H1 (cell line): Measurements from ENCODE around the gene CMPK2. TPM values are rescaled to one million over a fixed set of nuclear protein-coding genes. Genes with fewer than 3 reads are reported as not detected.

Experiments
- CTCF ChIA-PET: fragments of 300-600 bp; sonication (Branson Sonifier 250); formaldehyde crosslinking; loops from one replicate; lab custom pipeline; 2021; ENCODE audit not compliant: partially characterized antibody; lab: Charles Lee
- POLR2A ChIA-PET: fragments of 300-600 bp; sonication (Branson Sonifier 250); formaldehyde crosslinking; loops from one replicate; lab custom pipeline; 2021; ENCODE audit warnings: inconsistent platforms; ENCODE audit not compliant: partially characterized antibody; lab: Charles Lee
- DNase-seq, 2 experiments: peaks; one replicate each; pipeline versions ENCODE4 v3.0.0 to v3.0.0-alpha.2; 2010 to 2022; ENCODE audit warnings: low spot score in 2 of 2, low read depth in 1 of 2, mixed read lengths in 1 of 2
- FAIRE-seq: peaks from 2 replicates; lab custom pipeline; 2011; peaks lifted over from hg19 to GRCh38; lab: Jason Lieb, UNC
- H2AFZ ChIP-seq: 2 replicates; pipeline ENCODE4 v1.8.1; 2012; ENCODE audit warnings: low read length, inconsistent platforms
- H2AK5ac ChIP-seq: 2 replicates; pipeline ENCODE4 v1.6.1; 2013; ENCODE audit warnings: low read depth, low read length
- H2BK120ac ChIP-seq: replicated peaks from 2 replicates; pipeline ENCODE3; 2013; ENCODE audit warnings: low read depth, low read length, inconsistent platforms
- H2BK12ac ChIP-seq: 2 replicates; pipeline ENCODE4 v1.6.1; 2013; ENCODE audit warnings: low read depth, low read length
- H2BK15ac ChIP-seq: 2 replicates; pipeline ENCODE4 v1.6.1; 2013; ENCODE audit warnings: low read length
- H2BK20ac ChIP-seq: 2 replicates; pipeline ENCODE4 v1.6.1; 2013; ENCODE audit warnings: low read length
- H2BK5ac ChIP-seq: 2 replicates; pipeline ENCODE4 v1.6.1; 2013; ENCODE audit warnings: low read depth, low read length
- H3K14ac ChIP-seq: 2 replicates; pipeline ENCODE4 v1.6.1; 2013; ENCODE audit warnings: inconsistent platforms; ENCODE audit not compliant: insufficient read length
- H3K18ac ChIP-seq: 2 replicates; pipeline ENCODE4 v1.6.1; 2013; ENCODE audit warnings: low read length; ENCODE audit errors: extremely low read depth
- H3K23ac ChIP-seq: 2 replicates; pipeline ENCODE4 v1.6.1; 2013; ENCODE audit warnings: inconsistent platforms; ENCODE audit not compliant: insufficient read length
- H3K23me2 ChIP-seq: 2 replicates; pipeline ENCODE4 v1.6.1; 2013; ENCODE audit warnings: low read depth, low read length
- H3K27ac ChIP-seq: 2 replicates; pipeline ENCODE4 v1.6.1; 2011; ENCODE audit warnings: low read depth, low read length, inconsistent platforms
- H3K27me3 ChIP-seq, 4 experiments: replicated peaks in 1 of 4; 1 replicate in 1 of 4; 2 replicates in 3 of 4; pipeline versions ENCODE4 v1.6.1 to v1.8.1; 2011 to 2013; ENCODE audit warnings: low read length in 3 of 4, mild to moderate bottlenecking in 3 of 4, inconsistent platforms in 2 of 4, mixed read lengths in 2 of 4, moderate library complexity in 1 of 4; ENCODE audit not compliant: control insufficient read depth in 3 of 4, insufficient read depth in 3 of 4; ENCODE audit errors: extremely low read depth in 1 of 4
- H3K36me3 ChIP-seq, 4 experiments: 2 replicates each; pipeline versions ENCODE4 v1.6.1 to v1.8.1; 2011 to 2013; ENCODE audit warnings: mild to moderate bottlenecking in 4 of 4, low read length in 3 of 4, moderate library complexity in 2 of 4, control low read depth in 1 of 4, inconsistent platforms in 1 of 4; ENCODE audit not compliant: insufficient read depth in 4 of 4, control insufficient read depth in 2 of 4
- H3K4ac ChIP-seq: replicated peaks from 2 replicates; pipeline ENCODE3; 2013; ENCODE audit warnings: low read length, low read depth, mixed read lengths, inconsistent platforms; ENCODE audit not compliant: insufficient read length
- H3K4me1 ChIP-seq, 4 experiments: replicated peaks in 1 of 4; 1 replicate in 1 of 4; 2 replicates in 3 of 4; pipeline versions ENCODE4 v1.6.1 to v1.8.1; 2011 to 2013; ENCODE audit warnings: low read length in 3 of 4, inconsistent platforms in 2 of 4, mixed read lengths in 1 of 4; ENCODE audit not compliant: insufficient read depth in 4 of 4, control insufficient read depth in 3 of 4
- H3K4me2 ChIP-seq, 2 experiments: 2 replicates each; pipeline versions ENCODE4 v1.6.1 to v1.8.1; 2011 to 2013; ENCODE audit warnings: low read depth in 2 of 2, low read length in 2 of 2, control low read depth in 1 of 2, inconsistent platforms in 1 of 2, mild to moderate bottlenecking in 1 of 2; ENCODE audit not compliant: insufficient read depth in 1 of 2
- H3K4me3 ChIP-seq, 4 experiments: fragments of 200-600, 300-600 bp in 1 of 4; sonication (generic), shearing (Covaris generic), sonication (Bioruptor Twin) in 1 of 4; 2 replicates each; pipeline versions ENCODE4 v1.5.1 to v1.8.1; 2011 to 2016; ENCODE audit warnings: low read length in 4 of 4, low read depth in 3 of 4, control low read depth in 2 of 4, inconsistent platforms in 2 of 4, mild to moderate bottlenecking in 2 of 4, mixed read lengths in 1 of 4, moderate library complexity in 1 of 4; ENCODE audit not compliant: insufficient read depth in 2 of 4; ENCODE audit errors: extremely low read depth in 1 of 4
- H3K56ac ChIP-seq: replicated peaks from 2 replicates; pipeline ENCODE3; 2013; ENCODE audit warnings: low read depth, mild to moderate bottlenecking, mixed read lengths, low read length, inconsistent platforms; ENCODE audit not compliant: insufficient read length
- H3K79me1 ChIP-seq: 2 replicates; pipeline ENCODE4 v1.6.1; 2013; ENCODE audit warnings: low read depth, low read length, control low read depth
- H3K79me2 ChIP-seq, 2 experiments: 2 replicates each; pipeline versions ENCODE4 v1.6.1 to v1.8.1; 2012 to 2013; ENCODE audit warnings: low read length in 2 of 2, mild to moderate bottlenecking in 2 of 2, inconsistent platforms in 1 of 2; ENCODE audit not compliant: insufficient read depth in 2 of 2, control insufficient read depth in 1 of 2
- H3K9ac ChIP-seq, 4 experiments: replicated peaks in 1 of 4; 1 replicate in 1 of 4; 2 replicates in 3 of 4; pipeline versions ENCODE4 v1.6.1 to v1.8.1; 2011 to 2013; ENCODE audit warnings: low read depth in 3 of 4, low read length in 3 of 4, control low read depth in 2 of 4, mild to moderate bottlenecking in 2 of 4, moderate library complexity in 2 of 4, inconsistent platforms in 1 of 4; ENCODE audit errors: extremely low read depth in 1 of 4
- H3K9me3 ChIP-seq, 2 experiments: 2 replicates each; pipeline versions ENCODE4 v1.6.1 to v1.8.1; 2012 to 2013; ENCODE audit warnings: mild to moderate bottlenecking in 2 of 2, moderate library complexity in 2 of 2, control low read depth in 1 of 2, inconsistent platforms in 1 of 2, low read depth in 1 of 2, low read length in 1 of 2, mixed read lengths in 1 of 2; ENCODE audit not compliant: insufficient read depth in 2 of 2
- H4K20me1 ChIP-seq, 2 experiments: replicated peaks in 1 of 2; 2 replicates each; pipeline versions ENCODE3 to v1.8.1; 2011 to 2013; ENCODE audit warnings: inconsistent platforms in 2 of 2, low read length in 2 of 2, mild to moderate bottlenecking in 1 of 2; ENCODE audit not compliant: insufficient read depth in 2 of 2, control insufficient read depth in 1 of 2
- H4K5ac ChIP-seq: 2 replicates; pipeline ENCODE4 v1.6.1; 2013; ENCODE audit warnings: low read length, low read depth, mixed read lengths, inconsistent platforms; ENCODE audit not compliant: insufficient read length
- H4K8ac ChIP-seq: 2 replicates; pipeline ENCODE4 v1.8.0; 2013; ENCODE audit warnings: mild to moderate bottlenecking, moderate library complexity, low read length, inconsistent platforms; ENCODE audit not compliant: insufficient read depth; ENCODE audit errors: extremely low read depth
- H4K91ac ChIP-seq: replicated peaks from 2 replicates; pipeline ENCODE3; 2013; ENCODE audit warnings: low read length, mixed read lengths, inconsistent platforms; ENCODE audit not compliant: insufficient read length
- TAF1 ChIP-seq: IDR thresholded peaks from 2 replicates; pipeline ENCODE4 v1.6.1; 2011; ENCODE audit warnings: mild to moderate bottlenecking, low read depth, low read length
- WGBS, 2 experiments: shearing (Covaris generic) in 1 of 2; methylation state at CpG; one replicate each; pipeline versions ENCODE4 v1.1.6 to v1.1.7; 2013 to 2015; ENCODE audit warnings: low lambda C conversion rate in 2 of 2, mixed read lengths in 2 of 2, inconsistent platforms in 1 of 2, low coverage in 1 of 2, missing lambda C conversion rate in 1 of 2; ENCODE audit not compliant: insufficient replicate concordance in 2 of 2, insufficient coverage in 1 of 2, insufficient read length in 1 of 2; ENCODE audit errors: extremely low coverage in 1 of 2, missing lambda C conversion rate in 1 of 2; 5-methylcytosine and 5-hydroxymethylcytosine counted together
- polyA plus RNA-seq, 7 experiments: library from polyadenylated mRNA; depleted of rRNA in 3 of 7; stranded (reverse) in 5 of 7; unstranded in 2 of 7; fragments of >200 nt in 5 of 7; fragments of 200-250 nt in 2 of 7; gene quantifications; 1 replicate in 5 of 7; 2 replicates in 1 of 7; 4 replicates in 1 of 7; pipeline versions ENCODE4 v1.2.1 to v1.2.3, GENCODE V29; 2011 to 2013; ENCODE audit warnings: missing spikeins in 2 of 7, mixed read lengths in 2 of 7
- total RNA-seq: library from RNA; stranded (reverse); fragmentation: NEBNext Ultra II Directional; extraction: Animal tissue kit (Norgen Biotek cat#: 25700); gene quantifications from 2 replicates; pipeline ENCODE4 v1.2.1, GENCODE V29; 2021

Gene CMPK2
- total and polyA plus RNA-seq, 2 of the 8 experiments (the other 6 are each of a cell fraction or from before 2014, with no cell fraction given) = 0.28 to 0.53 TPM

DNA sequence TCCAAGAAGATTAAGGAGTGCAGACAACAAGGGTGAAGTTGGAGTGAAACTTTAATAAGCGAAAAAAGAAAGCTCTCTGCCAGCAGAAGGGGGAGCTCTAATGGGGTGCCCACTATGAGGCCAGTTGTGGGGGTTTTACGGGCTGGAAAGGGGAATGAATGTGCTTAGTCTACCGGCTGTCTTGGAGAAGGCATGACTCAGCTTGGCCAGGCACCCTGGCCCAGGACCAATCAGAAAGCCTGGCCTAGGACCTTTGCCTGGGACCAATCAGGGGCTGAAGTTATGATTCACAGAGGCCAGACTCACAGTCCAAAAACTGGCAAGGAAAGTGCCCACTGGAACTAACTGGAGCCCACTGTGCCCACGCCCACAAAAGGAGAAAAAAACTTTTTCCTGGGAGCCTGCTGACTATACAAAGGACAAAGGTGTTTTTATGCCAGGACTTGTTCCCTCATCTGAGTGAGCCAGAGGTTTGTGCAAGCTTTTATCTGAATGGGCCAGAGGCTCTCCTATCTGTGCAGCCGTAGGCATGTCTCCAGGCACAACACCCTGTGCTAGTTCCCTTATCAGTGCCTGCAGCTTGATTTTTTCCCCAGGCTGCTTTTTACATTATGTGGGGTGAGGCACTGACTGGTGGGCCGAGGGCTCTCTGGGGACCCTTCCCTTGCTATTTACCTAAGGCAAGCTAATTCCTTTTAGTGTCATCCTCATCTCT is 18.6 kb downstream of the CMPK2 start:
- ChIA-PET CTCF (interaction anchor here (1.1 to 2.5 kb wide), 5 partner anchors 18 to 250 kb away, joined by 4 to 8 read pairs (median 5); no protein-coding TSS in a partner anchor), POLR2A (interaction anchor here (0.8 kb wide), 1 partner anchor 197 kb away, joined by 3 read pairs; no protein-coding TSS in a partner anchor)
- H2AFZ ChIP-seq = no peak overlapping the region
- no peaks in the 10 kb centered on the region for H3K27me3 ChIP-seq
- no peaks in the 10 kb centered on the region for H4K20me1 ChIP-seq
- H3K18ac ChIP-seq = no peak overlapping the region
- H3K79me1 ChIP-seq = no peaks in the 10 kb centered on the region
- H2BK12ac ChIP-seq = no peak overlapping the region
- no peak for FAIRE-seq
- H3K4me1 ChIP-seq = no peaks in the 10 kb centered on the region
- TF ChIP-seq TAF1 = no peak
- H3K27ac ChIP-seq = no peak overlapping the region
- H3K79me2 ChIP-seq = no peaks in the 10 kb centered on the region
- H3K9ac ChIP-seq = no peak overlapping the region
- no peak overlapping the region for H3K4me3 ChIP-seq
- H3K14ac ChIP-seq = no peak overlapping the region
- no peak overlapping the region for H2BK20ac ChIP-seq
- H3K36me3 ChIP-seq = no peaks in the 10 kb centered on the region
- H2BK120ac ChIP-seq = no peak overlapping the region
- no peak overlapping the region for H3K4me2 ChIP-seq
- no peak overlapping the region for H3K4ac ChIP-seq
- H2BK5ac ChIP-seq = no peak overlapping the region
- H2AK5ac ChIP-seq = no peak overlapping the region
- H2BK15ac ChIP-seq = no peak overlapping the region
- no peak overlapping the region for H4K8ac ChIP-seq
- no peak overlapping the region for H4K91ac ChIP-seq
- H3K23me2 ChIP-seq = no peaks in the 10 kb centered on the region
- no peak overlapping the region for H3K56ac ChIP-seq
- 94% methylated on average over 6 of the region's 6 CpGs; no CpG with 5 or more reads in 1 of the 2 experiments for WGBS, 2 experiments
- no peak overlapping the region for H4K5ac ChIP-seq
- no peak overlapping the region for H3K23ac ChIP-seq
- no peak for DNase-seq
- peaks cover 51 to 68% of the 10 kb centered on the region in 2 experiments for H3K9me3 ChIP-seq
